GM19395 (cell line): Measurements from ENCODE around the gene STRA6.

Experiments
- ATAC-seq: cut with Tn5 transposase; IDR thresholded peaks from one replicate; pipeline ENCODE4 v1.9.1; 2021; ENCODE audit warnings: mild to moderate bottlenecking, moderate library complexity; ENCODE audit not compliant: unreplicated experiment

STRA6 gene

DNA sequence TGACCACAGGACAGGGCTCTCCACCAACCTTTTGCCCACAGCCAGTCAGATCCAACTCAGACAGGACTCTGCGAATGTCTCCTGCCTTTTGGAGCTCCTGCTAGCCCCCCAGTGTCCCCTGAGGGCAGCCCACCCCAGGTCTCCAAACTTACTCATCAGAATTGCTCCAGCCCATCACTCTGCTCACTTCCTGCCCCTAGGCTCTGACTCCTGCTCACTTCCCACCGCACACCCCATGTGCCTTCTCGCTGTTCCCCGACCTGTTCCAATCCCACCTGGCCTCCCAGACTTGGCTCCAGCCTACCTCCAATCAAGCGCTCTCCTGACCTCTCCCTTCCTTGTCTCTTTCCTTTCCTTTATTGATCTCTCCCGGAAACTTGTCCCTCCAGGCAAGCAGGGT lies 5.9 kb upstream of the STRA6 start:
- ATAC-seq, result no peak

- no peak for ATAC-seq
Measured at GRCh38 chr15:74207652-74208440, 5.3 kb upstream of the STRA6 start.

DNA sequence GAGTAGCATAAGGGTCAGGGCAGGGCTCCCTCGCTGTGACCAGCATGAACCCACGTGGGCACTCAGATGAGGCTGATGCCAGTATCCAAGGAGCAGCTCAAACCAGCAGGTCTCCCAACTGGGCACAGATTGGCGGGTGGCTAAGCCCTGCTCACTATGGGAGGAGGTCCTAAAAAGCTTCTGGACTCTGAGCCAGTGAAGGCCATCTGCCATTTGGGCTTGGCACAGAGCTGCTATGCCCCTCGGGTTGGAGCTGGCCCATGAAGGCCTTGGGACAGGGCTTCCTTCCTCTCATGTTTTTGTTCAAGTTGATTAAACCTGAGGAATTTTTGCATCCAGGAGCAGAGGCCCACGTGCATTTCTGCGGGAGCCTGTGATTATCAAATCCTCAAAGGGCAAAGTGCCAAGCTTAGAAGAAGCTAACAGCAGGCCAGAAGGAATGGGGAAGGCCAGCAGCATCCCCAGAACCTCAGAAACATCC lies 4.3 kb upstream of the STRA6 start:
- ATAC-seq, result no peak

DNA sequence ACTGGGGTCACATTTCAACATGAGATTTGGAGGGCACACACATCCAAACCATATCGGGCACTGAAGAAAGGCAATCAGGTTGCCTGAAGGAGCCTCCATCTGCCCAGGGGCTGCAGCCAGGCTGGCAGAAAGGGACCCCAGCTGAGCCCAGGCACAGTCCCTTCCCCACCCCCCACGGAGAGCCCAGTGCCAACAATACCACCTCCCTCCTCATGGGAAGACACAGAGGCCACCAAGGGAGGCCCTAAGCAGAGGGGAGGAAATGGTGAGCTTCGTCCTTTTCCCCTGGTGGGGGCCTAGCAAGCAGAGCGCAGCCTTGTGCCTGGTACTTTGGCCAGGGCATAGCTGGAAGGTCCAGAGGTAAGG lies 3.0 kb upstream of the STRA6 start:
- ATAC-seq, result no peak

DNA sequence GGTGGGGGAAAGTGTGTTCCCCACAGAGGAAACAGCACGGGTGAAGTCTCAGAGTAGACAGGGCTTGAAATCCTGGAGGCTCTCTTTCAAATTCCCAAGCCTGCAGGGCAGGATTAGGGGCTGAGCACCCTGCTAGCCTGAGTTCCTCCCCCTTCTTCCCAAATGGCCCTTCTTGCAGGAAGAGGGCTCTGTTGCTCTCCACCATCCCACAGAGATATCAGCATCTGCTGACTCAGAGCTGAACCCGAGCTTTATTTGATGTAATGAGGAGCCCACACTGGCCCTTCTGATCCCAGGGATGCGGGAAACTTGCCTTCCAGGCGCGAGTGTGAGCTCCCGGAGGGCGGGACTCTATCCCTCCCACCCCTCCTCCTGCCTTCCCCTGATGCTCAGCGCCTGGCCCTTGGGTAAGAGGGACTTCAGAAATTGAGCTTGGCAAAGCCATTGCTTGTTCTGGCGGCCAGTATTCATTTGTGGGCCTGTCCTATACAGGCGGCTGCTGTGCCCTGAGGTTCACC lies 1.4 kb upstream of the STRA6 start:
- ATAC-seq, result no peak

DNA sequence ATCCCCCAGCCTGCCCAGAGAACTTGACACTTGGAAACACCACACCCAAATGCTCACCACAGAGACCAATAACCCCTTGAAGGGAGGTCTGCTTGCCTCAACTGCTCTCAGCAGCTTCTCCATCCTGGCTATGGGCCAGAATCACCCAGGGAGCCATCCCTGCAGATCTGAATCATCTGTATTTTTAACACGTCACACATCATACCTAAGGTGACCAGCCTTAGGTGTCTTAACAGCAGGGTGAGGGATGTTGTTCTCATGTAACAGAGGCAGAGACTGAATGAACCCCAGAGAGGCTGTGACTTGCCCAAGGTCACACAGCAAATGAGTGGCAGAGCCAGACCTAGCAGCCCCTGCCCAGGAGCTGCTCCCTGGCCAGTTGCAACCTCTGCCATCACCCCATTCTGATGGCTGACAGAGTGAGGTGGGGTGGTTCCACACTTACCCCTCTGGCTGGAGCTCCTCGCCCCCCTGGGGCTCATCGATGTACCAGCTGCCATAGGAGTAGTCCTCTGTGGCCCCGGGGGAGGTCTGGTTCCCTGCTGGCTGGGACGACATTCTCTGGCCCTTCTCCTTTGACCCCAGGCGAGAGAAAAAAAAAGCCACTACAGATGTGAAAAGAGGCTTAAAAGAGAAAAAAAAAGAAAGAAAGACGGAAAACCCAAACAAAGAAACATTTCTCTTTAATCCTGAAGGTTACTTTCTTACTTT lies 722 bp downstream of the STRA6 start:
- ATAC-seq, result no peak

DNA sequence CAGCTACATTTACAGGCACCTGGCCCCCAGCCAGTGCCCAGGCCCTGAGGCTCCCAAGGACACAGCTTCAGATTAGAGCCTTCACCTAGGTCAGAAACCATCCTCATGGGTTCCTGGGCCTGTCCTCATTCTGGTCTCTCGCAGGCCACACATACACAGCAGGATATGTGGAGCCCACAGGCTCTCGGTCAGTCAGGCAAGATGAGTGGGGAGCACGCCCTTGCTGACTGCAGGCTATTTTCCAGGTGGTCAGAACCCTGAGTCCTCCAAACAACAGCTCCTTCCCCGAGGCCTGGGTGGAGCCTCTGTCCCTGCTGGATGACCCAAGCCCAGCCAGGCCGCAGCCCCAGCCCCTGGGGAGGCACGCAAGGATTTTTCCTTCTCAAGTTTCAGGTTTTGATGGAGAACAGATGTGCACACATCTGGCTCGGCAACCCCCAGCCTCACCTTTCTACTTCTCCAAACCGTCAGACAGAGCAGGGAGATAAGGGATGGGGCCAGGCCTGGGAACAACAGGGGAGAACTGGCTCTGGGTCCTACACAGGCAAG lies 1.6 kb downstream of the STRA6 start:
- ATAC-seq, result no peak

GRCh38 chr15:74200412-74200815 lies 2.2 kb downstream of the STRA6 start:
- no peak for ATAC-seq

DNA sequence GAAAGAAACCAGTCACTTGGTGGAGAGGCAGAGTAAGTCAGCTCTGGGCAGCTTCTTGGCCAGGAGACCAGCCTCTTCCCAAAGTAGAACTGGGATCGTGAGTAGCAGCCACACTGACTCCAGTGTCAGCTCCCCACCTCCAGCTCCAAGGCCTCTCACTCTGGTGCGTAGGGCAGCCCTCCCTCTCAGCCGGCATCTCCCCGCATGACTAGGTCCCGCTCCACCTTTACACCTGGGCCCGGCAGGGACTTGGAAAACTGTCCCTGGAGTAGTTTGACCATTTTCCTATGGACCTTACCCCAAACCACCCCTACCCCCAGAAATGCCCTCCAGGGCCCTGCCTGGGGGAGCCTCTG lies 3.3 kb downstream of the STRA6 start:
- ATAC-seq, result no peak

- no peak for ATAC-seq
Measured at GRCh38 chr15:74197176-74197965, 5.2 kb downstream of the STRA6 start.

- no peak for ATAC-seq
Measured at GRCh38 chr15:74196175-74196574, 6.4 kb downstream of the STRA6 start.

DNA sequence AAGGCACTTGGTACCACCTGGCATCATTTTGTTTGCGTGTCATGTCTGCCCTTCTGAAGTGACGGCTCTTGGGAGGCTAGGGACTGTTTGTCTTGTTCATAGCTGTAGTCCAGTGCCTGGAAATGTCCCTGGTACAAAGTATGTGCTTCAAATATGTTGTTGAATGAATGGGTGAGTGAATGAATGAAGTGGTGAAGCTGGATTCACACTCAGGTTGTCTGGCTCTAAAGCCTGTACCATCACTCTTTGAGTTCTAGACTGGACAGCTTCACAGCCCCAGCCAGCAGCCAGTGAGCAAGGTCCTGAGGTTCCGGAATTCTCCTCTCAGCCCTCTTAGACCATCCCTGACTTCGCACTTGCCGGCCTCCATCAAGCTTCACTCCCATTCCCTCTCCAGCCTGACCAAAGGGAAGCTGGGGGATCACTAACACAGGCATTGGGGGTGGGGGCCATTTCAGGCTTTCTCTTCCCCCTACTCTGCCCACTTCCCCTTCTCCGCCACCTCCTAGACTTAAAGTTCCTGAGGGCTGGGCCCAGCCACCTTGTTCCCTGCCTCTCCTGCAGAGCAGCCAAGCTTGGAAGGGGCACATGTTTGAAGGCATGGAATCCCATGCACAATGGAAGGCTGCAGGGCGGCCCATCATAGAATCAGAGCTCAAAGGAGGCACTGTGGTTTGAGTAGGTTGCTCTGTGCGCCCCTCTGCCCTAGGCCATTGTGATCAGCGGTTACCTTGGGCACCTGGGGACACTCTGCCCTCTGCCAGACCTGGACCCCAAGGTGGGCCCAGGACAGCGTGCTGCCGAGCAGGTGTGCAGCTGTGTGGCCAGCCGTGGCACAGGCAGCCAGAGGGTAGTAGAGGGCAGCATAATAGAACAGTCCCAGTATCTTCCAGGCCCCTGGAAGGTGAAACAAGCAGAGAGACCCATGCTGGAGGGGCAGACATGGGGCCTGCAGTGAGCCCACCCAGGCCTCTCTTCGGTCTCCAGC lies 7.7 kb downstream of the STRA6 start:
- ATAC-seq, result no peak

DNA sequence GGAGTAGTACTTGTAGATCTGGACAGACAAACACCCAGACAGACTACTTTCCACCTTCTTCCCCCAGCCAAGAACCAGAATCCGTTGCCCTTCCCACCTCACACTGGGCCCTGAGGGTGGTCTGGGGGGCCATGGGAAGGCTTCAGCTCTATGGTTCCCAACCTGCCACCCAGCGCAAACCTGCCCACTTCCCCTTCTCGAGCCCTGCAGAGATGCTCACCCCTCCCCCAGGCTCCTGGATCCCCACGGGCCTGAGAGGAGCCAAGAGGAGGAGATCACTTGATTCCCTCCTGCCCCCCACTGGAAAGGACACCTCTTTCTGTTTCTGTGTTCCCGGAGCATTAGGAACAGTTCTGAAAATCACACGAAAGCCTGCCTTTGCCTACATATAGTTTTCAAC lies 8.7 kb downstream of the STRA6 start:
- no peak for ATAC-seq

GRCh38 chr15:74193299-74193718 lies 9.3 kb downstream of the STRA6 start:
- no peak for ATAC-seq

DNA sequence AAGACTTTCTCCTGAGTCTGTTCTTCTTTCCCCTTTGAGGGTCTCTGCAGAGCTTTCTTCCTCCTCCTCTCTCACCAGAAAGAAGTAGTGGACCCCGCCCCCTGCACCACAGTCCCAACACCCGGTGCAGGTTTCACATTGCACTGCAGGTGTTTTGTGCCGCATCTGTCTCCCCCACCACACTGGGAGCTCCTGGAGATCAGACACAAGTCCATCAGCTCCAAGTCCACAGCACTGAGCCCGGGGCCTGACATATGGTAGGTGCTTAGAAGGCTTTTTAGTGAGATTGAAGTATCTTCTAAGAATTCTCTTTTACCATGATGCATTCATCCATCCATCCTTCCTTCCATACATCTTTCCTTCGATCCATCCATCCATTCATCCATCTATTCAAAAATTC lies 9.8 kb downstream of the STRA6 start:
- no peak for ATAC-seq

- ATAC-seq, result no peak
Measured at GRCh38 chr15:74191798-74192197, 10.8 kb downstream of the STRA6 start.

- no peak for ATAC-seq
Measured at GRCh38 chr15:74188216-74188615, 14.4 kb downstream of the STRA6 start.

- no peak for ATAC-seq
Measured at GRCh38 chr15:74185710-74186348, 16.8 kb downstream of the STRA6 start.

DNA sequence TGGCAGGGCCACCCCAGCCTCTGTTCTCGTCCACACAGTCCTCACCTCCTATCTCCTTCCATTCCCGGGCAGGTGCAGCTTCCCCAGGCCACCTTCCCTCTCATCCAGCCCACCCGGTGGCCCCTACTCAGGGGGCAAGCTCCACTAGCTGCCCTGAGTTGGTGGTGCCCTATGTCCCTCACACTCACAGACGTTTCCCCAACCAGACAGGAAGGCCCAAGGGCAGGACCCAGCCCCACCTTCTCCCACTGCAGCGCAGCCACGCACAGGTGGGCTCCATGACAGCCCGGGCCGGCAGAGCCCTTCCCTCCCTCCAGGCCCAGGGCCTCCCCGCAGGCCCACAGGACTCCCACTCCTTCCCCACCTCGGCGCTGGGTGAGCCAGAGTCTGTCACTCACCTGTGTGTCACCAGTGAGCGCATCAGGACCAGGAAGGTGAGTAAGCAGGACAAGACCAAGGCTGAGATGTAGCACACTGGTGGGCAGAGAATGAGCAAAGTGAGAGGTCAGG lies 17.9 kb downstream of the STRA6 start:
- no peak for ATAC-seq
